HEK293 (cell line): ENCODE results near the gene ADAT2.

Experiments used
- CTCF ChIA-PET: fragments of 350-600 bp; formaldehyde crosslinking; extraction: SDS; loops from one replicate; lab custom pipeline; 2021; ENCODE audit warnings: antibody characterized with exemption; lab: Yijun Ruan, JAX
- POLR2A ChIA-PET: fragments of 300-600 bp; formaldehyde crosslinking; extraction: SDS; loops from one replicate; lab custom pipeline; 2020; ENCODE audit warnings: antibody characterized with exemption, inconsistent platforms; lab: Yijun Ruan, JAX
- H3K27ac ChIP-seq: fragments of 200-500 bp; sonication (Bioruptor generic); 2 replicates; pipeline ENCODE4 v1.5.1; 2014; ENCODE audit warnings: low read depth, low read length, control low read depth, inconsistent platforms; ENCODE audit errors: extremely low read depth
- H3K36me3 ChIP-seq, 2 experiments: fragments of 200-500 bp in 1 of 2; sonication (Bioruptor generic) in 1 of 2; 1 replicate in 1 of 2; 2 replicates in 1 of 2; pipeline ENCODE4 v1.5.1; 2014 to 2017; ENCODE audit warnings: inconsistent platforms in 2 of 2, low read length in 2 of 2; ENCODE audit not compliant: control insufficient read depth in 2 of 2, insufficient read depth in 1 of 2
- H3K4me1 ChIP-seq: fragments of 200-500 bp; sonication (Bioruptor generic); 2 replicates; pipeline ENCODE4 v1.5.1; 2014; ENCODE audit warnings: mild to moderate bottlenecking, low read length, inconsistent platforms; ENCODE audit not compliant: control insufficient read depth, insufficient read depth
- H3K4me3 ChIP-seq: 2 replicates; pipeline ENCODE4 v1.5.1; 2011; ENCODE audit warnings: low read depth, mild to moderate bottlenecking, control low read depth, low read length, moderate library complexity
- H3K9me3 ChIP-seq: fragments of 200-500 bp; sonication (Bioruptor generic); 2 replicates; pipeline ENCODE4 v1.5.1; 2014; ENCODE audit warnings: low read depth, low read length, inconsistent platforms; ENCODE audit not compliant: control insufficient read depth, insufficient read depth
- CTCF ChIP-seq: fragments of 450-650 bp; formaldehyde crosslinking; IDR thresholded peaks from 2 replicates; pipeline ENCODE4 v1.5.1; 2016; ENCODE audit warnings: missing biosample characterization, missing genetic modification characterization
- PBX3 ChIP-seq: sonication (generic); formaldehyde crosslinking; IDR thresholded peaks from 2 replicates; pipeline ENCODE4 v1.8.1; 2022; ENCODE audit warnings: mild to moderate bottlenecking, moderate library complexity, missing genetic modification reagents
- ZBTB17 ChIP-seq: fragments of 450-650 bp; formaldehyde crosslinking; IDR thresholded peaks from 2 replicates; pipeline ENCODE4 v1.5.1; 2016; ENCODE audit warnings: missing biosample characterization, missing genetic modification characterization
- ZBTB20 ChIP-seq: fragments of 450-650 bp; formaldehyde crosslinking; IDR thresholded peaks from 2 replicates; pipeline ENCODE4 v1.5.1; 2016; ENCODE audit warnings: missing biosample characterization, missing genetic modification characterization
- ZNF10 ChIP-seq: fragments of 450-650 bp; formaldehyde crosslinking; IDR thresholded peaks from 2 replicates; pipeline ENCODE4 v1.5.1; 2017; ENCODE audit warnings: missing biosample characterization, missing genetic modification characterization
- ZNF18 ChIP-seq: fragments of 450-650 bp; formaldehyde crosslinking; IDR thresholded peaks from 2 replicates; pipeline ENCODE4 v1.5.1; 2016; ENCODE audit warnings: missing biosample characterization, missing genetic modification characterization
- ZNF2 ChIP-seq: fragments of 450-650 bp; formaldehyde crosslinking; IDR thresholded peaks from 2 replicates; pipeline ENCODE4 v1.5.1; 2016; ENCODE audit warnings: missing biosample characterization, missing genetic modification characterization
- ZNF24 ChIP-seq: fragments of 450-650 bp; formaldehyde crosslinking; IDR thresholded peaks from 2 replicates; pipeline ENCODE4 v1.5.1; 2016; ENCODE audit warnings: missing biosample characterization, missing genetic modification characterization
- ZNF394 ChIP-seq: fragments of 450-650 bp; formaldehyde crosslinking; IDR thresholded peaks from 2 replicates; pipeline ENCODE4 v1.5.1; 2016; ENCODE audit warnings: missing biosample characterization, missing genetic modification characterization, mild to moderate bottlenecking, moderate library complexity, borderline replicate concordance
- ZNF423 ChIP-seq: fragments of 450-650 bp; formaldehyde crosslinking; IDR thresholded peaks from 2 replicates; pipeline ENCODE4 v1.5.1; 2016; ENCODE audit warnings: missing biosample characterization, missing genetic modification characterization
- ZNF530 ChIP-seq: fragments of 450-650 bp; formaldehyde crosslinking; IDR thresholded peaks from 2 replicates; pipeline ENCODE4 v1.5.1; 2016; ENCODE audit warnings: low read depth, missing biosample characterization, missing genetic modification characterization
- ZNF639 ChIP-seq: fragments of 450-650 bp; formaldehyde crosslinking; IDR thresholded peaks from 2 replicates; pipeline ENCODE4 v1.5.1; 2016; ENCODE audit warnings: missing biosample characterization, missing genetic modification characterization
- ZNF654 ChIP-seq: fragments of 450-650 bp; formaldehyde crosslinking; IDR thresholded peaks from 2 replicates; pipeline ENCODE4 v1.5.1; 2016; ENCODE audit warnings: low read depth, missing biosample characterization, missing genetic modification characterization
- ZNF660 ChIP-seq: fragments of 450-650 bp; IDR thresholded peaks from 2 replicates; pipeline ENCODE4 v1.5.1; 2018; ENCODE audit warnings: missing biosample characterization, mild to moderate bottlenecking, missing genetic modification characterization
- ZNF670 ChIP-seq: fragments of 450-650 bp; formaldehyde crosslinking; IDR thresholded peaks from 2 replicates; pipeline ENCODE4 v1.5.1; 2016; ENCODE audit warnings: missing biosample characterization, missing genetic modification characterization, low read depth
- ZNF777 ChIP-seq: fragments of 450-650 bp; formaldehyde crosslinking; IDR thresholded peaks from 2 replicates; pipeline ENCODE4 v1.5.1; 2017; ENCODE audit warnings: missing biosample characterization, missing genetic modification characterization, borderline replicate concordance
- ZNF785 ChIP-seq: fragments of 450-650 bp; formaldehyde crosslinking; IDR thresholded peaks from 2 replicates; pipeline ENCODE4 v1.5.1; 2016; ENCODE audit warnings: missing biosample characterization, missing genetic modification characterization
- ZNF843 ChIP-seq: fragments of 450-650 bp; formaldehyde crosslinking; IDR thresholded peaks from 2 replicates; pipeline ENCODE4 v1.5.1; 2016; ENCODE audit warnings: missing biosample characterization, missing genetic modification characterization
- ZSCAN30 ChIP-seq: fragments of 450-650 bp; IDR thresholded peaks from 2 replicates; pipeline ENCODE4 v1.5.1; 2018; ENCODE audit warnings: missing biosample characterization, mild to moderate bottlenecking, missing genetic modification characterization, moderate library complexity
- TF ChIP-seq, protein P1 (sequence below): fragments of 450-650 bp; formaldehyde crosslinking; IDR thresholded peaks from 2 replicates; pipeline ENCODE4 v1.5.1; 2017; ENCODE audit warnings: missing biosample characterization, missing genetic modification characterization
- TF ChIP-seq, protein P2 (sequence below): fragments of 450-650 bp; IDR thresholded peaks from 2 replicates; pipeline ENCODE4 v1.5.1; 2018; ENCODE audit warnings: missing biosample characterization, mild to moderate bottlenecking, missing genetic modification characterization

Gene ADAT2

GRCh38 chr6:143427109-143427817 lies 23.2 kb downstream of the ADAT2 start:
- H3K27ac ChIP-seq: no peak overlapping the region
- ChIA-PET POLR2A (interaction anchor here (1.0 kb wide), 1 partner anchor 482 kb away, joined by 3 read pairs; the partner anchor contains the start of gene HIVEP2), CTCF (interaction anchor here (0.5 to 4.7 kb wide), 52 partner anchors 8 to 979 kb away, joined by 3 to 54 read pairs (median 4); partner anchors contain the start of gene AIG1)
- H3K4me3 ChIP-seq: no peak overlapping the region
- TF ChIP-seq, protein P1, sequence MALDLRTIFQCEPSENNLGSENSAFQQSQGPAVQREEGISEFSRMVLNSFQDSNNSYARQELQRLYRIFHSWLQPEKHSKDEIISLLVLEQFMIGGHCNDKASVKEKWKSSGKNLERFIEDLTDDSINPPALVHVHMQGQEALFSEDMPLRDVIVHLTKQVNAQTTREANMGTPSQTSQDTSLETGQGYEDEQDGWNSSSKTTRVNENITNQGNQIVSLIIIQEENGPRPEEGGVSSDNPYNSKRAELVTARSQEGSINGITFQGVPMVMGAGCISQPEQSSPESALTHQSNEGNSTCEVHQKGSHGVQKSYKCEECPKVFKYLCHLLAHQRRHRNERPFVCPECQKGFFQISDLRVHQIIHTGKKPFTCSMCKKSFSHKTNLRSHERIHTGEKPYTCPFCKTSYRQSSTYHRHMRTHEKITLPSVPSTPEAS (tag by site-specific recombination): peak; percentile 88
- TF ChIP-seq PBX3 (0 out of 2 replicates have a peak, but pooled peaks have one; percentile 50), ZNF660 (tag by site-specific recombination) (peak; percentile 59), ZBTB20 (tag by site-specific recombination) (peak; percentile 30; the same call in 1 of the 2 replicates), ZNF654 (peak; percentile 97), ZNF530 (no peak), ZNF670 (tag by site-specific recombination) (no peak), ZNF423 (no peak), ZNF843 (tag by site-specific recombination) (no peak), ZNF785 (no peak), ZNF2 (peak; percentile 83), ZNF18 (tag by site-specific recombination) (no peak), ZNF24 (tag by site-specific recombination) (peak; percentile 90), ZNF777 (tag by site-specific recombination) (no peak), ZNF639 (no peak), ZNF10 (tag by site-specific recombination) (no peak), ZNF394 (tag by site-specific recombination) (peak; percentile 42; the same call in 1 of the 2 replicates), ZSCAN30 (tag by site-specific recombination) (0 out of 2 replicates have a peak, but pooled peaks have one; percentile 26), ZBTB17 (peak; percentile 50), CTCF (tag by site-specific recombination) (peak; percentile 80)
- TF ChIP-seq, protein P2, sequence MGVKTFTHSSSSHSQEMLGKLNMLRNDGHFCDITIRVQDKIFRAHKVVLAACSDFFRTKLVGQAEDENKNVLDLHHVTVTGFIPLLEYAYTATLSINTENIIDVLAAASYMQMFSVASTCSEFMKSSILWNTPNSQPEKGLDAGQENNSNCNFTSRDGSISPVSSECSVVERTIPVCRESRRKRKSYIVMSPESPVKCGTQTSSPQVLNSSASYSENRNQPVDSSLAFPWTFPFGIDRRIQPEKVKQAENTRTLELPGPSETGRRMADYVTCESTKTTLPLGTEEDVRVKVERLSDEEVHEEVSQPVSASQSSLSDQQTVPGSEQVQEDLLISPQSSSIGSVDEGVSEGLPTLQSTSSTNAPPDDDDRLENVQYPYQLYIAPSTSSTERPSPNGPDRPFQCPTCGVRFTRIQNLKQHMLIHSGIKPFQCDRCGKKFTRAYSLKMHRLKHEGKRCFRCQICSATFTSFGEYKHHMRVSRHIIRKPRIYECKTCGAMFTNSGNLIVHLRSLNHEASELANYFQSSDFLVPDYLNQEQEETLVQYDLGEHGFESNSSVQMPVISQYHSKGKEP (tag by site-specific recombination): peak; percentile 64; the same call in 1 of the 2 replicates
- H3K36me3 ChIP-seq: peaks cover 4 to 31% of the 10 kb centered on the region in 2 experiments; a peak in 2 of 3 replicates
- H3K9me3 ChIP-seq: no peaks in the 10 kb centered on the region
- H3K4me1 ChIP-seq: no peaks in the 10 kb centered on the region
